Activated gamma-delta T cell (primary cell): Measurements from ENCODE around the gene LIPE.

Experiments used
- DNase-seq: peaks from one replicate; lab custom pipeline; 2025; lab: John Stamatoyannopoulos, UW

The LIPE gene

GRCh38 chr19:42412661-42413076 lies 14.5 kb downstream of the LIPE start:
- DNase-seq: no peak

- DNase-seq: no peak
These were observed 15.0 kb downstream of the LIPE start for GRCh38 chr19:42412227-42412626.

DNA sequence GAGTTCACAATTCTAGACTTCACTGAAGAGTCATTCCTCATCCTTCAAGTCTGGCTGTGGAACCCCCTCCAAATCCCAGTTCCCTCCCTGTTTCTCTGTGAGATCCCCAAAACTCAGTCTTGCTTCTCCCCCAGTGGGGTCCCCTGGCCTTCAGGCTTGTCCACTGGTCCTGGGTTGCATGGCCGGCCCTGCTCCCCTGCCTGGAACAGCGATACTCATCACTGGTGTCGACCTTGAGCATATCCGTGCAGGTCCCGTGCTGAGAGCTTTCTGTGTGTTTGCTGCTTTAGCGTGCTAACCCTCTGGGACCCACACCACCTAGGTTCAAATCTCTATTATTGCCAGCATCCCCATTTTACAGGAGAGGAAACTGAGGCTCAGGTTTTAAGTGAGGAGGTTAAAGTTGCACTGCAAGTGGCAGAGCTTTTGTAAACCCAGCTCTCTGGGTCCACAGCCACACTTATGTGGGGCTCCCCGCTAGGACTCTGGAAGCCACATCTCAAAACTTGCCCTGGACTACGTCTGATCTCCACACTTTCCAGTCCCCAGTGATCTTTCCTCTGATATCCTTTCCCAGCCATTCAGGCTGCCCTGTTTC lies 15.5 kb downstream of the LIPE start:
- no peak for DNase-seq

DNA sequence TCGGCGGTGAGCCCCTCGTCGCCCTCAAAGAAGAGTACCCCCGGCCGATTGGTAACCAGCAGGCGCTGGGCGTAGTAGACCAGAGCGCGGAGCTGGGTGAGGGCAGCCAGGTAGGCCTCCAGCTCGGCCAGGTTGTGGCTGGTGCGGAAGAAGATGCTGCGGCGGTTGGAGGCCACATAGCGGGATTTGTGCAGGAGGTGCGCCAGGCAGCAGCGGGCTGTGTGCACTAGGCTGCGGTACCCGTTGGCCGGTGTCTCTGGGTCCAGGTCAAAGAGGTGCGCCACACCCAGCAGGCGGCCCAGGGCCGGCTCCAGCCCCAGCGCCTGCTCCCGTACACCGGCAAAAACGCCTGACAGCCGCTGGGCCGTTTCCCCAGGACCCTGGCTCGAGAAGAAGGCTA lies 16.8 kb downstream of the LIPE start:
- DNase-seq: no peak

GRCh38 chr19:42409477-42409876 lies 17.7 kb downstream of the LIPE start:
- no peak for DNase-seq

GRCh38 chr19:42407816-42408175 lies 19.4 kb downstream of the LIPE start:
- no peak for DNase-seq

DNA sequence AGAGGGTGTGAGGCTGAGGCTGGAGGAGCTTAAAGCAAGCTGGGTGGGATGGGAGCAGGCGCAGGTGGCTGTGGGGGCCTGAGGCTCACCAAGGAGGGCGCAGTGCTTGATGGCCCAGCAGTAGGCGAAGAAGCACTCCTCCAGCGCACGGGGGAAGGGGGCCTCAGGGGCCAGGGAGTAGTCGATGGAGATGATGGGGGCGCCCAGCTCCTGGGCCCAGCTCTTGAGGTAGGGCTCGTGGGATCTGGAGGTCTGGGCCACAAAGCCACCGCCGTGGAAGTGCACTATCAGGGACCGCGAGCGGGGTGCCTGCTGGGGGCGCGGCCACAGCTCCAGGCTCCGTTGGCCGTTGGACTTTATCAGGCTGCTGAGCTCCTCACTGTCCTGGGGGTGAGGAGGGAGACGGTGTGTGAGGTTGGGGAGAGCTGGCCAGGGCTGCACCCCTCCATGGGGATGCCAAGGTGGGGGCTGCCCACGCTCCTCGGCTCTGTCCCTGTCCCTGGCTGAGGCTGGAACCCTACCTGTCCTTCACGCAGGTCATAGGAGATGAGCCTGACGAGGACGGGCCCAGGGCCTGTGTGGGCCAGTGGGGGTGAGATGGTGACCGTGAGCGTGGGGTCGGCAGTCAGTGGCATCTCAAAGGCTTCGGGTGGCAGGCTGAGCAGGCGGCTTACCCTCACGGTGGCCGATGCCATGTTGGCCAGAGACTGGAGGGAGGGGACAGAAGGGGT lies 19.9 kb downstream of the LIPE start:
- no peak for DNase-seq

GRCh38 chr19:42406111-42406510 lies 21.1 kb downstream of the LIPE start:
- DNase-seq: no peak

GRCh38 chr19:42403586-42403985 lies 23.6 kb downstream of the LIPE start:
- DNase-seq: no peak

DNA sequence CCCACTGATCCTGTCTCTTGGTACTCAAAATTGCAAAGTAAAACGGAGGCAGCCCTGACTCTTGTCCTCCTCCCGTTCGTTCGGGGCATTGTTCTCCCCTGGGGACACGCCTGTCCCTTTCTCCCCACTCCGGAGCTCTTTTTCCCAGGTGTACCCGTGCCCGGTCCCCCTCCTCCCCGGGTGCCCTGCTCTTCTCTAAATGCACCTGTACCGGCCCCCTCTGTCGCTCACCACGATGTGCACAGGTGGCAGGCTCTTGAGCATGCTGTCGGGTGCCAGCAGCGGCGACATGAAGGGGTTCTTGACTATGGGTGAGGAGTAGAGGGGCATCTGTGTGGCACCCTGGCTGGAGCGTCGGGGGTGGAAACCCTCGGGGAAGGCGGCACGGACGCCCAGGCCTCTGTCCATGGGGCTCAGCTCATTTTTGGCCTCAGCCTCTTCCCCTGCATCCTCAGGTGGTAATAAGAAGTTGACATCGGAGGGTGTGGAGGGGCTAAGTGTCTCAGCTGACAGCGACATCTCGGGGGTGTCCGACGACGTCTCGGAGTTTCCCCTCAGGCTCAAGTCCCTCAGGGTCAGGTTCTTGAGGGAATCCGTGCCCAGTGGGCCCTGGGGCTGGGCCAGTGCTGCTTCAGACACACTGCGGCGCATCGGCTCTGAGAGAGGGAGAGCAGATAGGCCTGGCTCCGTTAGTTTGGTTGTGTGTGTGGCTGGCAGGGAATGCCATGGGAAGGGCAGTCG lies 24.6 kb downstream of the LIPE start:
- DNase-seq: no peak

- peak; percentile 50 for DNase-seq
These were observed 25.6 kb downstream of the LIPE start for GRCh38 chr19:42401365-42402303.

GRCh38 chr19:42400404-42400803 lies 26.8 kb downstream of the LIPE start:
- DNase-seq: no peak

DNA sequence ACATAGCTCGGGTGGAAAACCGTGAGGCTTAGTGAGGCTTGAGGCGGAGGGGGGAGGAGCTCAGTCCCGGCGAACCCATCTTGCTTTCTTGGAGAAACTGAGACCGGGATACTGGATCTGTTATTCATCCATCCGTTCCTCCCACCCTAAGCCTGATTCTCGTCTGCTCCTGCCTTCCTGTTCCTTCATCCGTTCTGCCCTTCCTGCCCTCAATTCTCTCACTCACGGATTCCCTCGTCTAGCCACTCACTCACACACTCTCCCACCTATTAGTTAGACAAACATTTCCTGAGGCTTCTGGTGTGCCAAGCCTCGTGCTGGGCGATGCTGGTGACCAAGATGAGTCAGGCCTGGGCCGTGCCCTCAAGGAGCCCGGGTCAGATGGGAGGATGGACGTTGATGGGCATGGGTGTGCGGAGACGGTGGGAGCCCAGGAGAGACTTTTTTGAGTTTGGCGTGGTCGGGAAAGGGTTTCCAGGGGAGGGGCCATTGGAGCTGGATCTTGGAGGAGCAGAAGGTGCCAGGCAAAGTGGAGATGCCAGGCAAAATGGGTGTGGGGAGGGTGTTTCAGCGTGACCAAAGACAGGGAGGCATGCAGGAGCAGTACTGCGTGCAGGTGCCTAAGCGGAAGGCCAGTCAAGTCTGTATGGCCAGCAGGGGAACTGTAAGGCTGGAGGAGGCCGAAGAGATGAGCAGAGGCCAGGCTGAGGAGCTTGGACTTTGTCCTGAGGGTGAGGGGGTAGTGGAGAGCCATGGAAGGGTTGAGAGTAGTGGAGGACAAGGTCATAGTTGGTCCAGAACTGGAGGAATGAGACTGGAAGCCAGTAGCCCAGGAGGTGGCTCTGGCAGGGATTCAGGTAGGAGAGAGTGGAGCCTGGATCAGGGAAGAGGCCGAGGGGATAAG lies 29.7 kb downstream of the LIPE start:
- no peak for DNase-seq

GRCh38 chr19:42396381-42397262 lies 30.6 kb downstream of the LIPE start:
- peak; percentile 83 for DNase-seq

DNA sequence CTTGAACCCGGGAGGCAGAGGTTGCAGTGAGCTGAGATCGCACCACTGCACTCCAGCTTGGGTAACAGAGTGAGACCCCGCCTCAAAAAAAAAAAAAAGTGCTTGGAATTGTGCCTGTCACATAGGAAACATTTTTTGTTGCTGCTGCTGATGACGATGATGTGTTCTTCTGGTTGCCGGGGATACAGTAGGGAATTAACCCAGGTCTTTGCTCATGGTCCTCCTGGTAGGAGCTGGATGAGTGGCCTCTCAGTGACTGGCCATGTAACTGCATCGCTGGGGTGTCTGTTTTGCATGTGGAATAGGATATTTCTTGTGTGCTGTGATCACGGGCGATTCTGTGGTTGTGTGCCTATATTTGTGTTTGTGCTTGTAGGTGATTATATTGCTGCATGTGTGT lies 32.4 kb downstream of the LIPE start:
- DNase-seq: no peak

GRCh38 chr19:42392165-42392564 lies 35.0 kb downstream of the LIPE start:
- no peak for DNase-seq

DNA sequence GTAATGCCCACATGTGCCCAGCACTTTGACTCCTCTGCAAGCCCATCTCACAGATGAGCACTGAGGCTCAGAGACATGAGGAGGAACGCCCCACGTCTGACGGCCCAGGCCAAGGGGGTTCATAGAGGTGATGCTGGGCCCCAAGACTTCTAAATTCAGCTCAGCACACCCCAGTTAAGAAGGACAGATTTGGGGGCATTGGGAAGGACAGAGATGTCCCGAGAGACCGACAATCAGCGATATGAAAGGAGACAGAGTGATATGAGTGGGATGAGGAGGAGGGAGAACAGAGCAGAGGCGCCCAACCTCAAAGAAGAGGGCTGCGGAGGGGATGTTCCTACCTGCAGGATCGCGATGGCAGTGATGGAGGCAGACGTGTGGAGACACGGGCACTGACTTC lies 37.3 kb downstream of the LIPE start, which contains the start of gene CNFN:
CNFN (minus strand) TSS at position 399 of the 400 bp plus-strand sequence. CDS start 1,260 bp downstream, outside the sequence.
- no peak for DNase-seq

- DNase-seq: no peak
These were observed 38.2 kb downstream of the LIPE start for GRCh38 chr19:42388851-42389489.

- peak; percentile 38 for DNase-seq
These were observed 40.0 kb downstream of the LIPE start for GRCh38 chr19:42386974-42387707.
